NCI-H748 (cell line): ENCODE results near the gene ASTN2.

Source experiments
- DNase-seq: peaks from one replicate; lab custom pipeline; 2025; ENCODE audit not compliant: unreplicated experiment; lab: John Stamatoyannopoulos, UW

The ASTN2 gene

GRCh38 chr9:116550696-116551436, 864.0 kb downstream of the ASTN2 start:
- DNase-seq = no peak

DNA sequence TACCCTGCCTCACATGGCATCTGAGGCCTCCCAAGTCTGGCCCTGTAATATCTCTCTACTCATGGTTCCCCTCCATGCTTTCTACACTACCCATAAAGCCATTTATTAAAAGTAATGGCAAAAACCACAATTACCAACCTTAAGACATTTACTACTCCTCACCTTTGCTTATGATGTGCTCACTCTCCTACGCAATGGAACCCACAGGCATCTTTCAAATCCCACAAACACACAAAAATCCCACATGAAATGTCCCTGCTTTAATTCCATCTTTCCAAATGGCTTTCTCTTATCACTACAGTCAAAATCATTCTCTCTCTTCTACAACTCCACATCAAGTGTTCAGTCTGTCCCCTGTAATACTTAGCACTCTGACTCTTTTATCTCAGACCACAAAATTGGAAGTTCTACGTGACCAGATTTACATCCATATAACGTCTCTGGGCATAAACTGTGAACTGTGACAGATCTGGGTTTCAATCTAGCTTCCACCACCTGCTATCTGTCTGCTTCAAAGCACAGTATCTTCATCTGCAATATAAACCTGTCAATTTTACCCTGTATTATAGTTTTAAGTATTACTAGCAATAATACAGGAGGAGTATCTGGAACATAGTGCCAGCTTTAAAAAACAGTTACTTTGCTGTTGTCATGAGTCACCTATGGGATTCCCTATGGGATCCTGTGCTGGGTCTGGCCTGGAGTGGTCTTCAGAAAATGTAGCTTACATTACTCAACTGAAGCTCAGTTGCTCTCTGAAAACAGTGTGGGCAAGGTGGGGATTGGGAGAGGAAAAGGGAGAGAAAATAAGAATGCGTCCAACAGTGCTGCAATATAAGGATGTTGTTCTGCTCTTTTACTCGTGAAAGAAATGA, 864.8 kb downstream of the ASTN2 start:
- no peak for DNase-seq

- no peak for DNase-seq
These were observed 865.7 kb downstream of the ASTN2 start for GRCh38 chr9:116549061-116549664.

DNA sequence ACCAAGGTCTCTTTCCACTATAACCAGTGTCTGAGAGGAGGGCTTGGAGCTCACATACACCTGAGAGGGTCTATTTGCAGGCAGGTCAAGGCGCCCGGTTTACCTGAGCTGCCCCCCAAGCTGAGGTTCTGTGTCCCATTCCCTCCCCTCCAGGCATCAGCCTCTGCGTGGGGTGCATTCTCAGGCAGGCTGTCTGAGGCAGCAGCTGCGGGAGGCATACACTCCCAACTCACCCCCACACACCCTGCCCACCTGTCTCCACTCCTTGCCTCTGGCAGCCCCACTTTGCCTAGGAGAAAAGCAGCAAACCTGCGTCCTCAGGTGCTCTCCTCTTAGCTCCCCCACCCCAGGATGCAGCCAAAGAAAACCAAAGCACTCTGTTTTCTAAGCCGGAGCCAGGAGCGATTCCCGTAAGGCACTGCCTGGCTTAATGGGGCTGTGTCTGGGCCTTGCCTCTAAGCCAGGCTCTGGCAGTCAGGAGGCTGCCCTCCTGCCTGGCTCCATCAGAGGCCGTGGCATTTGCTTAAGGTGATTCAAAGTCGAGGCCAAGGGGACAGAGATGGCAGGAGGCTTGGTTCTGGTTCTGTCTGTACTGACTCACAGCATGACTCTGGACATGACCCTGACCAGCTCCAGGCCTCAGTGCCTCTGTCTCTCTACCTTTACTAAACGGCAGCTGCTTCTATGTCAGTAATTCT, 867.0 kb downstream of the ASTN2 start:
- no peak for DNase-seq

- DNase-seq = no peak
These were observed 867.9 kb downstream of the ASTN2 start for GRCh38 chr9:116546711-116547581.

DNA sequence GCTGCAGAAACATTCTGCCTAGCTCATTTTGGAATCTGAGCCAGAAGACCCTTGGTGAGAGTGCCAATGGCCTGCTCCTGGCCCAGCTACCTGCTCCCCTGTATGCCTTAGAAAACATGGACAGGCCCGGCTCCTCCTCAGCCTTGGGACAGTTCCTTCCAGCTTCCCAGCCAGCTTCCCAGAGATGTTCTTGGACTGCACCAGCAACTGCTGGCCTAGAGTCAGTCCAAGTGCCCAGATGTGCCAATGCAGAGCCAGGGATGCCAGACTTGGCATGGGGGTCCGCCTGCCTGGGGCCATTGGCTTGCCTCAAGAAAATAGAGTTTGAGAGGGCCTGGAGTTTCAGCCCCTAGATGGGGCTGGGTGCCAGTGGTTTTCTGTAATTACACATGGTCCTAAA, 870.0 kb downstream of the ASTN2 start:
- DNase-seq = no peak

GRCh38 chr9:116543731-116544400, 871.0 kb downstream of the ASTN2 start:
- DNase-seq = no peak

- DNase-seq = no peak
These were observed 873.5 kb downstream of the ASTN2 start for GRCh38 chr9:116541402-116541801.

DNA sequence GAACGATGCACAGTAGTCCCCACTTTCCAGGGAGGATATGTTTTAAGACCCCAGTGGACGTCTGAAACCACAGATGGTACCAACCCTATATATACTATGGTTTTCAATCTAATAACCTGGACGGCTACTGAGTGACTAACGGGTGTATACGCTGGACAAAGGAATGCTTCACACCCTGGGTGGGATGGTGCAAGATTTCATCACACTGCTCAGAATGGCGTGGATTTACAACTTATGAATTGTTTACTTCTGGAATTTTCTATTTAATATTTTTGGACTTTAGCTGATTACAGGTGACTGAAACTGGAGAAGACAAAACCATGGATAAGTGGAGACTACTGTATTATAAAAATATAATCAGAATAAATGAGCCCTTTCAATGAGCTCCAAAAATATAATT, 875.3 kb downstream of the ASTN2 start:
- DNase-seq = no peak

DNA sequence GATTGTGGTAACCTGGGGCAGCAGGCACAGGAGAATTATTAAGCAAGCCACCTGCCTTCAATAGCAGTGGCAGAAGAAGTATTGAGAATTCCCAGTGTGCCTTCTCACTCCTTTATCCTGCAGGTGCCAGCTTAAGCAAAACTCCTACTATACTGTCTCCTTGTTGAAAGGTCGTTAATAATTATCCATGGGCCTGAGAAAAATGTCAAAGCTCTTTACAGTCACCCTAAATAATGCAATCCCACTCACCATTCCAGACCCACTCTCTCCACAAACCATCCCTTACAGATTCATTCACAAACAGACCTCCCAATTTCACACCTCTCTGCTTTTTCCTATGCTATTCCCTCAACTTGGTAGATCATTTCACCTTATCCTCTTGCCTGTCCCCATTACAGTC, 889.2 kb downstream of the ASTN2 start:
- DNase-seq = no peak

- DNase-seq = no peak
These were observed 889.9 kb downstream of the ASTN2 start for GRCh38 chr9:116524778-116525470.

GRCh38 chr9:116520218-116520617, 894.6 kb downstream of the ASTN2 start:
- DNase-seq = no peak

- no peak for DNase-seq
These were observed 898.4 kb downstream of the ASTN2 start for GRCh38 chr9:116516456-116516855.

- DNase-seq = no peak
These were observed 899.3 kb downstream of the ASTN2 start for GRCh38 chr9:116515541-116515940.

GRCh38 chr9:116506685-116507084, 908.2 kb downstream of the ASTN2 start:
- DNase-seq = no peak

GRCh38 chr9:116504893-116505480, 909.9 kb downstream of the ASTN2 start:
- DNase-seq = no peak

GRCh38 chr9:116504081-116504480, 910.8 kb downstream of the ASTN2 start:
- no peak for DNase-seq

- DNase-seq = no peak
These were observed 912.1 kb downstream of the ASTN2 start for GRCh38 chr9:116502746-116503145.

DNA sequence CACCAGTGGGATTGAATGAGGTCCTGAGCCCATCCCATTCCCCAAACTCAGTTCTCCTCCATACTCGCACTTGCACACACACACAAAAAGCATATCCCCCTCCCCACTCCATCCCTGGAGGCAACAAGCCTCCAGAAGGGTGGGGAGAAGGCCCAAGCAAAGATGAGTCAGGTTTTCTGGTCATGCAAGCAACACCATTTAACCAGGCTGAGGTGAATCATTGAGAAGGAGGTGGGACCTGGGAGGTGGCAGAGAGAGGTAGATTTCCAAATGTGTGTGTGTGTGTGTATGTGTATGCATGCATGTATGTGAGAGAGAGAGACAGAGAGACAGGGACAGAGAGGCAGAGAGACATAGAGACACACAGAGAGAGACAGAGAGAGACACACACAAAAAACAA, 913.0 kb downstream of the ASTN2 start:
- no peak for DNase-seq
